Measurements from ENCODE around the gene C17orf114. TPM values are rescaled to one million over a fixed set of nuclear protein-coding genes. Genes with fewer than 3 reads are reported as not detected.

The C17orf114 gene

Other genes with a start within 250 kb of the C17orf114 start
- gene MYBBP1A, start 246.9 kb downstream of the C17orf114 start, total RNA-seq = 24.6 TPM
- gene GGT6, start 241.8 kb downstream of the C17orf114 start, total RNA-seq = not detected
- gene SMTNL2, start 217.8 kb downstream of the C17orf114 start, total RNA-seq = not detected
- not detected for gene ALOX15, start 160.7 kb downstream of the C17orf114 start, total RNA-seq
- gene PELP1, start 98.2 kb downstream of the C17orf114 start, total RNA-seq = 16.3 TPM
- 201 TPM for gene ARRB2, start 91.7 kb downstream of the C17orf114 start, total RNA-seq
- 4.8 TPM for gene MED11, start 70.9 kb downstream of the C17orf114 start, total RNA-seq
- gene ZMYND15, start 62.5 kb downstream of the C17orf114 start, total RNA-seq = 1.3 TPM
- gene CXCL16, start 62.4 kb downstream of the C17orf114 start, total RNA-seq = 32.6 TPM
- not detected for gene TM4SF5, start 30.4 kb downstream of the C17orf114 start, total RNA-seq
- not detected for gene VMO1, start 16.0 kb downstream of the C17orf114 start, total RNA-seq
- not detected for gene GLTPD2, start 13.4 kb downstream of the C17orf114 start, total RNA-seq
- gene PSMB6, start 6.2 kb downstream of the C17orf114 start, total RNA-seq = 41.5 TPM
- gene PLD2, start 4.8 kb upstream of the C17orf114 start, total RNA-seq = 7.9 TPM
- gene MINK1, start 31.0 kb upstream of the C17orf114 start, total RNA-seq = 68.8 TPM
- 26.4 TPM for gene C17orf107, start 97.2 kb upstream of the C17orf114 start, total RNA-seq
- gene CHRNE, start 100.8 kb upstream of the C17orf114 start, total RNA-seq = 2.2 TPM
- 4.2 TPM for gene GP1BA, start 129.9 kb upstream of the C17orf114 start, total RNA-seq
- 17.1 TPM for gene SLC25A11, start 137.7 kb upstream of the C17orf114 start, total RNA-seq
- 19.3 TPM for gene RNF167, start 137.9 kb upstream of the C17orf114 start, total RNA-seq
- 414 TPM for gene PFN1, start 146.2 kb upstream of the C17orf114 start, total RNA-seq
- 3.9 TPM for gene ENO3, start 148.8 kb upstream of the C17orf114 start, total RNA-seq
- 30.4 TPM for gene SPAG7, start 165.5 kb upstream of the C17orf114 start, total RNA-seq
- 12.9 TPM for gene CAMTA2, start 185.3 kb upstream of the C17orf114 start, total RNA-seq
- not detected for gene INCA1, start 195.2 kb upstream of the C17orf114 start, total RNA-seq
- gene KIF1C, start 195.6 kb upstream of the C17orf114 start, total RNA-seq = 8.1 TPM
- not detected for gene SLC52A1, start 233.1 kb upstream of the C17orf114 start, total RNA-seq

All from mononuclear cell (primary cell).